ENCODE data around the gene OPRD1. TPM values are rescaled to one million over a fixed set of nuclear protein-coding genes. Genes with fewer than 3 reads are reported as not detected.
"Not testable (repeated sequence)": the region's sequence is repeated elsewhere in the genome, so short reads cannot be mapped to it uniquely, and the experiment has no call there.

Gene OPRD1
- total RNA-seq: not detected
- long read RNA-seq: 0 reads

GRCh38 chr1:28811766-28812668 lies at the start of gene OPRD1:
Gene OPRD1 (plus strand): TSS chr1:28812170. CDS start chr1:28812384, 214 bp downstream.
- no peaks in the 10 kb centered on the region for H3K36me3 ChIP-seq
- no peak for DNase-seq
- no peaks in the 10 kb centered on the region for H3K4me1 ChIP-seq
- 27% methylated on average over 7 of the region's 108 CpGs for WGBS (ENCODE audit: insufficient coverage, low coverage, low lambda C conversion rate, missing lambda C conversion rate)
- no peaks in the 10 kb centered on the region for H3K27me3 ChIP-seq
- H3K4me3 ChIP-seq: no peak within 1 kb of the TSS
- no peaks in the 10 kb centered on the region for H3K9me3 ChIP-seq
- no peak for ATAC-seq
- no peak for TF ChIP-seq CTCF (IDR thresholded peaks at IDR 0.05)
- TF ChIP-seq POLR2A (IDR thresholded peaks at IDR 0.05): no peak
- H3K27ac ChIP-seq: no peak within 1 kb of the TSS
- intact Hi-C loops (cut with DNase I): no loop called here

GRCh38 chr1:28766532-28767183 lies 45.3 kb upstream of the OPRD1 start:
- Histone ChIP-seq H3K4me1 (peaks cover 0 to 11% (median 0%) of the 10 kb centered on the region in 4 donors), H3K27ac (no peak overlapping the region), H3K27me3 (no peaks in the 10 kb centered on the region), H3K4me3 (no peak overlapping the region), H3K9me3 (no peaks in the 10 kb centered on the region), H3K36me3 (peaks cover 0 to 18% (median 4%) of the 10 kb centered on the region in 4 donors)
- 79% methylated on average over 2 of the region's 2 CpGs for WGBS (ENCODE audit: insufficient coverage, low coverage, low lambda C conversion rate, missing lambda C conversion rate)
- ATAC-seq (no peak), DNase-seq (peak in 1 of 3 donors; percentile 3)
- TF ChIP-seq CTCF (IDR thresholded peaks at IDR 0.05): no peak
- TF ChIP-seq POLR2A (IDR thresholded peaks at IDR 0.05): no peak
- intact Hi-C loops (cut with DNase I): no loop called here

- H3K36me3 ChIP-seq: peaks cover 0 to 18% (median 4%) of the 10 kb centered on the region in 4 donors
- TF ChIP-seq POLR2A (IDR thresholded peaks at IDR 0.05): no peak
- TF ChIP-seq CTCF (IDR thresholded peaks at IDR 0.05): no peak
- ATAC-seq: no peak
Measured at GRCh38 chr1:28770601-28771165, 41.3 kb upstream of the OPRD1 start.

GRCh38 chr1:28771921-28772320 lies 40.0 kb upstream of the OPRD1 start:
- WGBS (ENCODE audit: insufficient coverage, low coverage, low lambda C conversion rate, missing lambda C conversion rate): 100% methylated on average over 8 of the region's 10 CpGs
- H3K27me3 ChIP-seq; intact Hi-C loops (cut with DNase I): not testable (repeated sequence)

More at GRCh38 chr1:28770601-28771165, 41.3 kb upstream of the OPRD1 start:
- Histone ChIP-seq H3K27me3 (no peaks in the 10 kb centered on the region), H3K4me3 (no peak overlapping the region), H3K9me3 (no peaks in the 10 kb centered on the region), H3K4me1 (peaks cover 0 to 6% (median 3%) of the 10 kb centered on the region in 4 donors), H3K27ac (no peak overlapping the region)
- DNase-seq: no peak
- WGBS (ENCODE audit: insufficient coverage, low coverage, low lambda C conversion rate, missing lambda C conversion rate): 93% methylated on average over 3 of the region's 3 CpGs
- intact Hi-C loops (cut with DNase I): no loop called here

More at GRCh38 chr1:28771921-28772320, 40.0 kb upstream of the OPRD1 start:
- peaks cover 0 to 18% (median 4%) of the 10 kb centered on the region in 4 donors for H3K36me3 ChIP-seq
- H3K4me3 ChIP-seq, H3K9me3 ChIP-seq, ATAC-seq, H3K4me1 ChIP-seq, H3K27ac ChIP-seq: not testable (repeated sequence)
- peak in 1 of 3 donors; percentile 18 for DNase-seq
